Trophoblast cell (in vitro differentiated cells and primary cell): ENCODE data around the gene NPB.

ENCODE experiments used
- DNase-seq, 2 donors: peaks; one replicate each; pipeline ENCODE4 v3.0.0-alpha.2; 2016
- H2AFZ ChIP-seq: 2 replicates; pipeline ENCODE4 v1.6.1; 2013; ENCODE audit warnings: low read length, moderate library complexity, mild to moderate bottlenecking; ENCODE audit not compliant: insufficient read depth, poor library complexity
- H2AK5ac ChIP-seq: 2 replicates; pipeline ENCODE4 v1.6.1; 2013; ENCODE audit warnings: mild to moderate bottlenecking, low read length
- H2BK120ac ChIP-seq: 2 replicates; pipeline ENCODE4 v1.6.1; 2013; ENCODE audit warnings: low read length, mild to moderate bottlenecking, moderate library complexity; ENCODE audit not compliant: insufficient read depth, poor library complexity
- H2BK12ac ChIP-seq: 2 replicates; pipeline ENCODE4 v1.6.1; 2013; ENCODE audit warnings: mild to moderate bottlenecking, low read length, moderate library complexity
- H2BK5ac ChIP-seq: 2 replicates; pipeline ENCODE4 v1.6.1; 2013; ENCODE audit warnings: low read length, low read depth, moderate library complexity, mild to moderate bottlenecking; ENCODE audit not compliant: poor library complexity
- H3K14ac ChIP-seq: 2 replicates; pipeline ENCODE4 v1.6.1; 2013; ENCODE audit warnings: mild to moderate bottlenecking, low read length
- H3K18ac ChIP-seq: 2 replicates; pipeline ENCODE4 v1.6.1; 2013; ENCODE audit warnings: mild to moderate bottlenecking, low read length
- H3K23ac ChIP-seq: 2 replicates; pipeline ENCODE4 v1.6.1; 2013; ENCODE audit warnings: low read length
- H3K27ac ChIP-seq: 2 replicates; pipeline ENCODE4 v1.5.1; 2013; ENCODE audit warnings: low read depth, mild to moderate bottlenecking, inconsistent platforms, low read length, moderate library complexity
- H3K27me3 ChIP-seq: 2 replicates; pipeline ENCODE4 v1.6.1; 2013; ENCODE audit warnings: inconsistent platforms, mild to moderate bottlenecking, low read length, moderate library complexity; ENCODE audit not compliant: insufficient read depth
- H3K36me3 ChIP-seq, 2 experiments: 1 replicate in 1 of 2; 2 replicates in 1 of 2; pipeline ENCODE4 v1.6.1; 2013; ENCODE audit warnings: low read length in 2 of 2, mild to moderate bottlenecking in 2 of 2, moderate library complexity in 1 of 2; ENCODE audit not compliant: insufficient read depth in 2 of 2, control insufficient read depth in 1 of 2
- H3K4ac ChIP-seq: 2 replicates; pipeline ENCODE4 v1.6.1; 2013; ENCODE audit warnings: low read depth, mild to moderate bottlenecking, low read length, moderate library complexity
- H3K4me1 ChIP-seq, 2 experiments: 1 replicate in 1 of 2; 2 replicates in 1 of 2; pipeline ENCODE4 v1.6.1; 2013; ENCODE audit warnings: low read length in 2 of 2, mild to moderate bottlenecking in 2 of 2, moderate library complexity in 1 of 2; ENCODE audit not compliant: insufficient read depth in 2 of 2, control insufficient read depth in 1 of 2
- H3K4me2 ChIP-seq: 2 replicates; pipeline ENCODE4 v1.6.1; 2013; ENCODE audit warnings: inconsistent platforms, mild to moderate bottlenecking, low read length, moderate library complexity
- H3K4me3 ChIP-seq: 2 replicates; pipeline ENCODE4 v1.5.1; 2013; ENCODE audit warnings: mild to moderate bottlenecking, low read depth, low read length, inconsistent platforms
- H3K79me1 ChIP-seq: one replicate; pipeline ENCODE4 v1.6.1; 2013; ENCODE audit warnings: low read length
- H3K79me2 ChIP-seq: 2 replicates; pipeline ENCODE4 v1.6.1; 2013; ENCODE audit warnings: low read length, mild to moderate bottlenecking; ENCODE audit not compliant: control insufficient read depth, insufficient read depth, poor library complexity
- H3K9ac ChIP-seq: 2 replicates; pipeline ENCODE4 v1.6.1; 2013; ENCODE audit warnings: mild to moderate bottlenecking, low read length
- H3K9me3 ChIP-seq: 2 replicates; pipeline ENCODE4 v1.6.1; 2013; ENCODE audit warnings: low read depth, mild to moderate bottlenecking, control low read depth, inconsistent platforms, low read length; ENCODE audit not compliant: insufficient read depth
- H4K12ac ChIP-seq: 2 replicates; pipeline ENCODE4 v1.6.1; 2013; ENCODE audit warnings: low read depth, mild to moderate bottlenecking, low read length, moderate library complexity
- H4K8ac ChIP-seq: 2 replicates; pipeline ENCODE4 v1.6.1; 2013; ENCODE audit warnings: low read depth, mild to moderate bottlenecking, low read length, moderate library complexity
- H4K91ac ChIP-seq: one replicate; pipeline ENCODE4 v1.6.1; 2013; ENCODE audit warnings: low read depth, mild to moderate bottlenecking, low read length, moderate library complexity
- WGBS: extraction: QIAGEN DNeasy Blood & Tissue Kit; methylation state at CpG from one replicate; pipeline ENCODE4 v1.1.7; 2013; ENCODE audit warnings: missing lambda C conversion rate; ENCODE audit not compliant: insufficient read length, insufficient coverage; ENCODE audit errors: extremely low coverage; 5-methylcytosine and 5-hydroxymethylcytosine counted together

The NPB gene

GRCh38 chr17:81905993-81906392 is 4.0 kb downstream of the NPB start:
- H2AK5ac ChIP-seq = no peak overlapping the region
- H3K27me3 ChIP-seq = peaks cover 5% of the 10 kb centered on the region
- no CpG with 5 or more reads among the region's 10 CpGs for WGBS
- H2BK120ac ChIP-seq = no peak overlapping the region
- no peak overlapping the region for H4K91ac ChIP-seq
- H3K79me2 ChIP-seq = peaks cover 4% of the 10 kb centered on the region
- H3K23ac ChIP-seq = no peak overlapping the region
- H3K14ac ChIP-seq = no peak overlapping the region
- H3K4me1 ChIP-seq = peaks cover 9 to 23% of the 10 kb centered on the region in 2 experiments
- no peak overlapping the region for H2BK12ac ChIP-seq
- no peak overlapping the region for H2BK5ac ChIP-seq
- no peak overlapping the region for H3K9ac ChIP-seq
- peaks cover 3% of the 10 kb centered on the region for H3K9me3 ChIP-seq
- H4K12ac ChIP-seq = no peak overlapping the region
- H2AFZ ChIP-seq = no peak overlapping the region
- H3K27ac ChIP-seq = no peak overlapping the region
- no peak overlapping the region for H3K4me3 ChIP-seq
- no peak overlapping the region for H3K4ac ChIP-seq
- DNase-seq = no peak
- H3K79me1 ChIP-seq = peaks cover 6% of the 10 kb centered on the region
- H3K36me3 ChIP-seq = peaks cover 57 to 65% of the 10 kb centered on the region in 2 experiments
- H3K4me2 ChIP-seq = no peak overlapping the region
- no peak overlapping the region for H4K8ac ChIP-seq
- H3K18ac ChIP-seq = no peak overlapping the region

DNA sequence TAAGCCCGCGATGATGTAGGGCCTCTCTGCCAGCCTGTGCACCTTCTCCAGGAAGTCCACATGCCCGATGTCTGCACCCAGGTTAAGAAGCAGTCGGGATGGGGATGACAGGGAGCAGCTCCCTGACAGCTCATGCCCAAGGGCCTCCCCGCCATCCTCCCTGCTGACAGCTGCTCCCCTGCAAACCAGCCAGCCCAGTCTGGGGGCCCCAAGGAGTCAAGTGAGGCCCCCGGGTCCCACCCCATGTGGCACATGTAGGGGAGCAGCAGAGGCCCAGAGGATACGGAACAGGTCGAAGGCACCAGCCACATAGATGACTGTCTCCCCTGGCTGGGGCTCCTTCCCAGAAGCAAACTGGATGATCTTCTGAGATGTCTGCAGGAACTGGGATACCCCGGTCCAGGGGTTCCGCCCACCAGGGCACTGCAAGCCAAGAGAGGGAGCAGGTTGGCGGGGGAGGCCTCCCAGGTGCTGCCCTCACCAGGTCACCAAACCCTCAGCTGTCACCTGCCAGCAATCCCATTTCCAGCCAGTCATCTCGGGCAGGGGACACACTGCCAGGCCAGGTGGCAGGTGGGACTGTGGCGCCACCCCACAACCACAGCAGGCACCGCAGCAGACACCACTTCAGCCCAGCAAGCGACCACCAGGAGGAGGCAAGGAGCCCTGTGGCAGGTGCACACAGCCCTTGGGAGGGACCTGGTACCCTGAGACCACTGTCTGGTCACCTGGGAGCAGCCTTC is 4.6 kb downstream of the NPB start:
- H3K18ac ChIP-seq = no peak overlapping the region
- peaks cover 3% of the 10 kb centered on the region for H3K9me3 ChIP-seq
- peaks cover 9 to 19% of the 10 kb centered on the region in 2 experiments for H3K4me1 ChIP-seq
- peaks cover 57 to 65% of the 10 kb centered on the region in 2 experiments for H3K36me3 ChIP-seq
- H3K9ac ChIP-seq = no peak overlapping the region
- H3K4ac ChIP-seq = no peak overlapping the region
- H3K23ac ChIP-seq = no peak overlapping the region
- no peak overlapping the region for H4K91ac ChIP-seq
- H3K27me3 ChIP-seq = peaks cover 5% of the 10 kb centered on the region
- H3K14ac ChIP-seq = no peak overlapping the region
- no peak overlapping the region for H4K12ac ChIP-seq
- H2AFZ ChIP-seq = no peak overlapping the region
- H3K4me2 ChIP-seq = no peak overlapping the region
- no peak for DNase-seq
- H2BK120ac ChIP-seq = no peak overlapping the region
- H2BK12ac ChIP-seq = no peak overlapping the region
- peaks cover 4% of the 10 kb centered on the region for H3K79me2 ChIP-seq
- no peak overlapping the region for H3K27ac ChIP-seq
- H3K4me3 ChIP-seq = no peak overlapping the region
- H4K8ac ChIP-seq = no peak overlapping the region
- no CpG with 5 or more reads among the region's 15 CpGs for WGBS
- H2BK5ac ChIP-seq = no peak overlapping the region
- no peak overlapping the region for H2AK5ac ChIP-seq
- peaks cover 6% of the 10 kb centered on the region for H3K79me1 ChIP-seq

DNA sequence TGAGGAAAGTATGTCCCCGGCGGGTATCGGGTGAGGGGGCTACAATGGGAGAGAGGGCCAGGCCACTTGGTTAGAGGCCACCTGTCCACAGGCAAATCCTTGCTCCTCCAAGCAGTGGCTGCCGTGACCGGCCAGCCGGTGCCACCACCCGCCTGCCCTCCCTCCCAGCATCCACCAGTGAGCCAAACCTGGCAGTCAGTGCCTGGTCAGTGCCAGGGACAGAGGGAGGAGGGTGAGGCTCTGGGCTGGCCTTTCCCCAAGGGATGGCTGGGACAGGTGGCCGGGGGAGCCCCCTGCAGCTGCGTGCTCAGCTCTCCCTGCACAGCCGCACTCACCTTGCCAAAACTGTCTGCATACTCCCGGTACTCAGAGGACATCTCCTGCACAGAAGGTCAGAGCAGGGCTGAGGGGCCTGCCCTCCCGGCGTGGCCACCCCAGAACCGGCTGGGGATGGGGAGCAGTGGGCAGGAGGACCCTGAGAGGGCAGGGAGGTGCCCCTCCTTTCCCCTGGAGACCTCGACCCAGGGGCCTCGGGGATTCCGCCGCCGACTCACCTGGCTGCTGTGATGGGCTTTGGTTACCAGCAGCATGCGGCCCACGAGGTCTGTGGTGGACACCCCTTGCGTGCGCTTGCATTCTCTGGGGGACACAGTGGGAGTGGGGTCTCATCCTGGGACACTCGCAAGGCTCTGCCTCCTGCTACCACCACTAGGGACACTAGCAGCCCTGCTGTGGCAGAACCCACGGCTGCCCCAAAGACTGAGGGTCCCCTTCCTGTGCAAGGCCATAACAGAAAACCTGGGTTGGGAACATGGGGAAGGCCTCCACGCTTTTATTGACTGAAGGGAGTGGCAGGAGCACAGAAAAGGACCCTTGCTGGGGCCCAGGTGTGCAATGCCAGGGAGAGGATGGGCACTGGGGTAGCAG is 5.4 kb downstream of the NPB start:
- WGBS = no CpG with 5 or more reads among the region's 26 CpGs

DNA sequence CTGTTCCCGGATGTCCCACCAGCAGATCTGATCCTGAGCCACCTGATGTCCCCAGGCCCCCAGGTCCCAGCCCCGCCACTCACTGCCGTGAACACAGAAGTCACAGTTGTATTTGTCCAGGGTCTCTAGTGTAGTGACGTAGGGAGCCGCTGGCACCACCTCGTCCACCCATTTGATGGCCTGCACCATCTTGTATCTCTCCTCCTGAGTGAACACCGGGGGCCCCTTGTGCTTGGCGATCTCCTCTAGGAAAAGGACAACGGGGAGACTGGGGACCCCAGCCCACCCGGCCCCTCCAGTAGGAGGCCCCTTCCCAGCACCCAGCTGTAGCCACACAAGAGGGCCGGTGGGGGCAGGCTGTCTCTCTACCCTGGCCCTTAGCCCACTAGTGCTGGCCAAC is 6.8 kb downstream of the NPB start:
- DNase-seq = no peak
- H3K79me1 ChIP-seq = peaks cover 3% of the 10 kb centered on the region

More for the DNA sequence above, 5.4 kb downstream of the NPB start:
- H3K9ac ChIP-seq = no peak overlapping the region
- H3K14ac ChIP-seq = no peak overlapping the region
- H2BK5ac ChIP-seq = no peak overlapping the region
- H4K91ac ChIP-seq = no peak overlapping the region
- peaks cover 65 to 71% of the 10 kb centered on the region in 2 experiments for H3K36me3 ChIP-seq
- no peak overlapping the region for H2BK120ac ChIP-seq
- peaks cover 2% of the 10 kb centered on the region for H3K9me3 ChIP-seq
- no peak overlapping the region for H3K4me3 ChIP-seq
- H2BK12ac ChIP-seq = no peak overlapping the region
- no peak overlapping the region for H2AFZ ChIP-seq
- no peak for DNase-seq
- no peak overlapping the region for H3K4me2 ChIP-seq
- peaks cover 4% of the 10 kb centered on the region for H3K79me2 ChIP-seq
- H3K18ac ChIP-seq = no peak overlapping the region
- no peak overlapping the region for H4K12ac ChIP-seq
- no peak overlapping the region for H2AK5ac ChIP-seq
- H3K79me1 ChIP-seq = peaks cover 4% of the 10 kb centered on the region
- no peak overlapping the region for H3K23ac ChIP-seq
- H3K4ac ChIP-seq = no peak overlapping the region
- no peaks in the 10 kb centered on the region for H3K27me3 ChIP-seq
- H4K8ac ChIP-seq = no peak overlapping the region
- peaks cover 6 to 12% of the 10 kb centered on the region in 2 experiments for H3K4me1 ChIP-seq
- H3K27ac ChIP-seq = no peak overlapping the region

More for the DNA sequence above, 6.8 kb downstream of the NPB start:
- no peak overlapping the region for H3K14ac ChIP-seq
- peaks cover 74 to 75% of the 10 kb centered on the region in 2 experiments for H3K36me3 ChIP-seq
- no peak overlapping the region for H2BK12ac ChIP-seq
- no peak overlapping the region for H3K9ac ChIP-seq
- no peak overlapping the region for H2AK5ac ChIP-seq
- H3K27me3 ChIP-seq = no peaks in the 10 kb centered on the region
- H3K4me3 ChIP-seq = no peak overlapping the region
- H4K8ac ChIP-seq = no peak overlapping the region
- H4K91ac ChIP-seq = no peak overlapping the region
- no peak overlapping the region for H3K23ac ChIP-seq
- no CpG with 5 or more reads among the region's 11 CpGs for WGBS
- no peaks in the 10 kb centered on the region for H3K9me3 ChIP-seq
- H3K4me2 ChIP-seq = no peak overlapping the region
- H3K4ac ChIP-seq = no peak overlapping the region
- peaks cover 4% of the 10 kb centered on the region for H3K79me2 ChIP-seq
- no peak overlapping the region for H2BK5ac ChIP-seq
- no peak overlapping the region for H4K12ac ChIP-seq
- H3K4me1 ChIP-seq = peaks cover 6% of the 10 kb centered on the region in 2 experiments
- no peak overlapping the region for H2AFZ ChIP-seq
- H3K27ac ChIP-seq = no peak overlapping the region
- no peak overlapping the region for H3K18ac ChIP-seq
- H2BK120ac ChIP-seq = no peak overlapping the region
